Measurements from ENCODE around the gene MCAM.

DNA sequence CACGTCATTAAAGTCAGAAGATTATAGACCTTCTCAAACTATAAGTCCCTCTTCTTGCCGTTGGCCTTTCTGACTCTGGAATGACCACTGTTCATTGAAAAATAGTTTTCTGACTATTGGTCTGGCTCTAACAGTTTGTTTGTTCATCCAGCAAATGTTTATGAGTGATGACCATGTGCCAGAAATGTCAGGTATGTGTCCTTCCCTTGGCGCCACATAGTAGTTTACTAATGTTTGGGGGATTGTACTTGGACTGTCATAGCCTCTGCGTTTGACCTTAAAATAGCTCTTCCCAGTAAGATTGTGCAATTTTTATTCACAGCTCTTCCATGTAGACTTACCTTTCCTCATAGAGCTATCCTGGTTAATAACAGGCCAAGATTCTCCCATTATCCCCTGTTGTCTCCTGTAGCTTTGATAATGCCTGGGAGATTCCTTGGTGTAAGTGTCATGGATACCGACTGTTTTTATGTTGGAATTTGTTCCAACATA lies 13.7 kb downstream of the MCAM start:
- TF ChIP-seq, protein P1, sequence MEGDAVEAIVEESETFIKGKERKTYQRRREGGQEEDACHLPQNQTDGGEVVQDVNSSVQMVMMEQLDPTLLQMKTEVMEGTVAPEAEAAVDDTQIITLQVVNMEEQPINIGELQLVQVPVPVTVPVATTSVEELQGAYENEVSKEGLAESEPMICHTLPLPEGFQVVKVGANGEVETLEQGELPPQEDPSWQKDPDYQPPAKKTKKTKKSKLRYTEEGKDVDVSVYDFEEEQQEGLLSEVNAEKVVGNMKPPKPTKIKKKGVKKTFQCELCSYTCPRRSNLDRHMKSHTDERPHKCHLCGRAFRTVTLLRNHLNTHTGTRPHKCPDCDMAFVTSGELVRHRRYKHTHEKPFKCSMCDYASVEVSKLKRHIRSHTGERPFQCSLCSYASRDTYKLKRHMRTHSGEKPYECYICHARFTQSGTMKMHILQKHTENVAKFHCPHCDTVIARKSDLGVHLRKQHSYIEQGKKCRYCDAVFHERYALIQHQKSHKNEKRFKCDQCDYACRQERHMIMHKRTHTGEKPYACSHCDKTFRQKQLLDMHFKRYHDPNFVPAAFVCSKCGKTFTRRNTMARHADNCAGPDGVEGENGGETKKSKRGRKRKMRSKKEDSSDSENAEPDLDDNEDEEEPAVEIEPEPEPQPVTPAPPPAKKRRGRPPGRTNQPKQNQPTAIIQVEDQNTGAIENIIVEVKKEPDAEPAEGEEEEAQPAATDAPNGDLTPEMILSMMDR (IDR thresholded peaks at IDR 0.05), result no peak
- no peak for TF ChIP-seq POLR2A (IDR thresholded peaks at IDR 0.05)
